HEK293 (cell line): ENCODE data around the gene CPXM2.

Source experiments
- BCL11A ChIP-seq: fragments of 450-650 bp; formaldehyde crosslinking; IDR thresholded peaks from 2 replicates; pipeline ENCODE4 v1.5.1; 2016; ENCODE audit warnings: low read depth, missing biosample characterization, missing genetic modification characterization
- HOXD13 ChIP-seq: sonication (generic); formaldehyde crosslinking; IDR thresholded peaks from 2 replicates; pipeline ENCODE4 v1.8.0; 2022; ENCODE audit warnings: missing genetic modification reagents, borderline replicate concordance
- SETDB1 ChIP-seq: IDR thresholded peaks from one replicate; pipeline ENCODE4 v1.6.1; 2017; ENCODE audit warnings: mild to moderate bottlenecking, low read length, moderate library complexity, mixed read lengths; ENCODE audit not compliant: insufficient read length
- ZNF114 ChIP-seq: fragments of 450-650 bp; formaldehyde crosslinking; IDR thresholded peaks from 2 replicates; pipeline ENCODE4 v1.5.0; 2017; ENCODE audit warnings: missing biosample characterization, missing genetic modification characterization
- ZNF19 ChIP-seq: fragments of 450-650 bp; formaldehyde crosslinking; IDR thresholded peaks from 2 replicates; pipeline ENCODE4; 2016; ENCODE audit warnings: missing biosample characterization, missing genetic modification characterization, low read depth
- ZNF416 ChIP-seq: fragments of 450-650 bp; formaldehyde crosslinking; IDR thresholded peaks from 2 replicates; pipeline ENCODE4 v1.5.1; 2016; ENCODE audit warnings: missing biosample characterization, missing genetic modification characterization
- ZNF560 ChIP-seq: fragments of 450-650 bp; formaldehyde crosslinking; IDR thresholded peaks from 2 replicates; pipeline ENCODE4 v1.5.1; 2017; ENCODE audit warnings: missing biosample characterization, missing genetic modification characterization, borderline replicate concordance
- ZNF596 ChIP-seq: fragments of 450-650 bp; IDR thresholded peaks from 2 replicates; pipeline ENCODE4 v1.5.0; 2018; ENCODE audit warnings: missing biosample characterization, mild to moderate bottlenecking, missing genetic modification characterization, moderate library complexity
- ZNF624 ChIP-seq: fragments of 450-650 bp; formaldehyde crosslinking; IDR thresholded peaks from 2 replicates; pipeline ENCODE4 v1.5.1; 2017; ENCODE audit warnings: missing biosample characterization, missing genetic modification characterization
- ZNF747 ChIP-seq: fragments of 450-650 bp; formaldehyde crosslinking; IDR thresholded peaks from 2 replicates; pipeline ENCODE4 v1.5.1; 2016; ENCODE audit warnings: missing biosample characterization, missing genetic modification characterization
- ZNF76 ChIP-seq: fragments of 450-650 bp; formaldehyde crosslinking; IDR thresholded peaks from 2 replicates; pipeline ENCODE4; 2016; ENCODE audit warnings: low read depth, missing biosample characterization, missing genetic modification characterization, borderline replicate concordance
- ZNF830 ChIP-seq: fragments of 450-650 bp; IDR thresholded peaks from 2 replicates; pipeline ENCODE4 v1.5.0; 2018; ENCODE audit warnings: missing biosample characterization, missing genetic modification characterization, low read depth, mild to moderate bottlenecking, moderate library complexity
- TF ChIP-seq, protein P1 (sequence below): sonication (generic); formaldehyde crosslinking; IDR thresholded peaks from 2 replicates; pipeline ENCODE4 v1.8.1; 2022; ENCODE audit warnings: mild to moderate bottlenecking, moderate library complexity, missing genetic modification reagents
- TF ChIP-seq, protein P2 (sequence below): fragments of 450-650 bp; formaldehyde crosslinking; IDR thresholded peaks from 2 replicates; pipeline ENCODE4 v1.5.1; 2016; ENCODE audit warnings: missing biosample characterization, missing genetic modification characterization

DNA sequence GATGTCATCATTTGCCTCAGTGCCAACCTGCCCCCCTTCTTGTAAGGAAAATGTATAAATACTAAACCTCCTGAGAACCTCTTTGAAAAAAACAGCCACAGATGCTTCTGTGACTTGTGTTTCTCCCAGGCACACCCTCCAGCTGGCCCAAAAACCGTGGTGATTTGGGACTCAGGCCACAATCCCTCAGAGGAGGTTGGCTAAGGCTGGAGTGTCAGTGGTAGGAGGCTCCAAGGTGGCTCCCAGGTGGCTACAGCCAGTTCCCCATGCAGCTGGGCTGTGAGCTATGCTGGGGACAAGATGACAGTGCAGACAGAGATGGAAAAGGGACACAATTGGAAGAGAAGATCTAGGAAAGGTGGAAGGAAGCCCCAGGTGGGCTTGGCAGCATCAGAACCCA lies 104.7 kb downstream of the CPXM2 start:
- TF ChIP-seq ZNF747 (no peak), ZNF830 (tag by site-specific recombination) (no peak), ZNF596 (no peak), ZNF416 (tag by site-specific recombination) (no peak), HOXD13 (CRISPR knock-in tag) (no peak), ZNF76 (no peak), ZNF560 (no peak), ZNF19 (tag by site-specific recombination) (no peak), SETDB1 (no peak), ZNF624 (no peak), ZNF114 (tag by site-specific recombination) (no peak), BCL11A (tag by site-specific recombination) (no peak)
- TF ChIP-seq, protein P1, sequence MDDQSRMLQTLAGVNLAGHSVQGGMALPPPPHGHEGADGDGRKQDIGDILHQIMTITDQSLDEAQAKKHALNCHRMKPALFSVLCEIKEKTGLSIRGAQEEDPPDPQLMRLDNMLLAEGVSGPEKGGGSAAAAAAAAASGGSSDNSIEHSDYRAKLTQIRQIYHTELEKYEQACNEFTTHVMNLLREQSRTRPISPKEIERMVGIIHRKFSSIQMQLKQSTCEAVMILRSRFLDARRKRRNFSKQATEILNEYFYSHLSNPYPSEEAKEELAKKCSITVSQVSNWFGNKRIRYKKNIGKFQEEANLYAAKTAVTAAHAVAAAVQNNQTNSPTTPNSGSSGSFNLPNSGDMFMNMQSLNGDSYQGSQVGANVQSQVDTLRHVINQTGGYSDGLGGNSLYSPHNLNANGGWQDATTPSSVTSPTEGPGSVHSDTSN: no peak
- TF ChIP-seq, protein P2, sequence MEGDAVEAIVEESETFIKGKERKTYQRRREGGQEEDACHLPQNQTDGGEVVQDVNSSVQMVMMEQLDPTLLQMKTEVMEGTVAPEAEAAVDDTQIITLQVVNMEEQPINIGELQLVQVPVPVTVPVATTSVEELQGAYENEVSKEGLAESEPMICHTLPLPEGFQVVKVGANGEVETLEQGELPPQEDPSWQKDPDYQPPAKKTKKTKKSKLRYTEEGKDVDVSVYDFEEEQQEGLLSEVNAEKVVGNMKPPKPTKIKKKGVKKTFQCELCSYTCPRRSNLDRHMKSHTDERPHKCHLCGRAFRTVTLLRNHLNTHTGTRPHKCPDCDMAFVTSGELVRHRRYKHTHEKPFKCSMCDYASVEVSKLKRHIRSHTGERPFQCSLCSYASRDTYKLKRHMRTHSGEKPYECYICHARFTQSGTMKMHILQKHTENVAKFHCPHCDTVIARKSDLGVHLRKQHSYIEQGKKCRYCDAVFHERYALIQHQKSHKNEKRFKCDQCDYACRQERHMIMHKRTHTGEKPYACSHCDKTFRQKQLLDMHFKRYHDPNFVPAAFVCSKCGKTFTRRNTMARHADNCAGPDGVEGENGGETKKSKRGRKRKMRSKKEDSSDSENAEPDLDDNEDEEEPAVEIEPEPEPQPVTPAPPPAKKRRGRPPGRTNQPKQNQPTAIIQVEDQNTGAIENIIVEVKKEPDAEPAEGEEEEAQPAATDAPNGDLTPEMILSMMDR (tag by site-specific recombination): no peak
